ENCODE measurements around the gene B4GALT5.

DNA sequence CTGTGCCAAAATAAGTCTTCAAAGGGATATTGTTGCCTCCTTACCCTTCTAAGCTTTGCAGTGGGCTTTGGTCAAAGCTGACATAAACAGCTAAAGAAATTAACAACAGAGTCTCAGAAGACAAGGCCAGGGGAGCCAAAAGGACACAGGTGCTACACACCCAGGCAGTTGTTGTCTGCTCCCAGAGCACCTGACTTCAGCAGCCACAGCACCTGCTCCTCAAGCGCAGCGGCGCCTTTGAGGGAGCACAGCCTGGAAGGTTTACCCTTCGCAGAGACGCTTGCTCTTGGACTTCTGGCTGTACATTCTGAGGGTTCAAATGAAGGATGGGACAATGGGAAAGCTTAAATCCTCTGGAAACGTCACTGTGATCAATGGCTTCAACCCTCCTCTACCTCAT lies 16.6 kb downstream of the B4GALT5 start:
- TF ChIP-seq CTCF (IDR thresholded peaks at IDR 0.05) (no peak), POLR2A (IDR thresholded peaks at IDR 0.05) (no peak)
